ENCODE results near the gene PDE4A. TPM values are rescaled to one million over a fixed set of nuclear protein-coding genes. Genes with fewer than 3 reads are reported as not detected.

PDE4A gene
- total and polyA plus RNA-seq, 2 donors (not counting 3 experiments of a cell fraction or from before 2014, with no cell fraction given), result 3.8 to 10.0 TPM

DNA sequence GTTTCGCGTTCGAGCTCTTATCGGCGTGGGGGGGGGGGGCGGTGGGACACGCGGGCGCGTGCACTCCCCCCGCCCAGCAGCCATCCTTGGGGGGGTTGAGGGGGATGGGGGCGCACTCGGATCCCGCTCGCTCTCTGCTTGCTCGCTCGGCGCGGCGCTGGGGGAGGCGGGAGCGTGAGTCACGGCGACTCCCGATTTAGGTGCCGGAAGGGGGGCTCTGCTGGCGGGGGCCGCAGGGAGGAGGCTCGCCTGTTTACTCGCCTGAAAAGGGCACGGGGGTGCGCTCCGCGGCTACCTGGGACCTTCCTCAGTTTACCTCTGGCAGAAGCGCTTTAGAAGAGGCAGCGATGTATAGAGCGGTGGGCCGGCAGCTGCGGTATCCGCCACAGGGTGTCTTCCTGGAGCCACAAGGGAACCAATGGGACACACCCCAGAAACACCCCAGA lies 1.1 kb upstream of the PDE4A start:
- Histone ChIP-seq H3K27me3 (ENCODE audit: control insufficient read depth in 2 of 2, insufficient read depth in 2 of 2, low read length in 2 of 2) (peaks cover 46 to 51% of the 10 kb centered on the region in 2 experiments), H2AFZ (ENCODE audit: low read depth, low read length) (peak overlapping the region; percentile 8), H3K9me3 (replicated peaks; ENCODE audit: control insufficient read depth, insufficient read depth, low read length) (no peaks in the 10 kb centered on the region), H3K79me2 (ENCODE audit: control insufficient read depth, insufficient read depth, low read length) (no peaks in the 10 kb centered on the region), H3K4me2 (ENCODE audit: insufficient read depth, low read length) (no peak overlapping the region), H3K9me1 (replicated peaks; ENCODE audit: control insufficient read depth, extremely low read depth, insufficient read depth, low read length) (no peaks in the 10 kb centered on the region), H3K27ac (ENCODE audit: insufficient read depth, low read depth, low read length) (no peak overlapping the region), H4K20me1 (replicated peaks; ENCODE audit: control insufficient read depth, extremely low read depth, insufficient read depth, low read length) (no peaks in the 10 kb centered on the region), H3K36me3 (ENCODE audit: control insufficient read depth in 2 of 2, extremely low read depth in 1 of 2, insufficient read depth in 2 of 2, low read length in 2 of 2) (no peaks in the 10 kb centered on the region), H3K9ac (replicated peaks; ENCODE audit: extremely low read depth, insufficient read depth, low read length) (no peak overlapping the region), H3K4me1 (ENCODE audit: control insufficient read depth, extremely low read depth, insufficient read depth, low read length) (peaks cover 14% of the 10 kb centered on the region), H3K4me3 (replicated peaks in 1 of 3; ENCODE audit: insufficient read depth in 1 of 3, low read depth in 1 of 3, low read length in 3 of 3) (no peak overlapping the region)
- intact Hi-C loops (cut with micrococcal nuclease), result loop anchor here (5.0 kb wide), 1 partner anchor 148 kb away; the partner anchor contains the start of genes CDKN2D and KRI1
- BruUV-seq (replicated peaks), result no TSS peak
- CTCF ChIA-PET, result interaction anchor here (1.1 kb wide), 1 partner anchor 13 kb away, joined by 4 read pairs; no protein-coding TSS in a partner anchor
- TF ChIP-seq, protein P1, sequence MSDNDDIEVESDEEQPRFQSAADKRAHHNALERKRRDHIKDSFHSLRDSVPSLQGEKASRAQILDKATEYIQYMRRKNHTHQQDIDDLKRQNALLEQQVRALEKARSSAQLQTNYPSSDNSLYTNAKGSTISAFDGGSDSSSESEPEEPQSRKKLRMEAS (IDR thresholded peaks at IDR 0.05; ENCODE audit: insufficient read depth, insufficient read length), result no peak
- TF ChIP-seq EZH2 (IDR thresholded peaks at IDR 0.05; ENCODE audit: borderline replicate concordance, low read depth, low read length, severe bottlenecking) (no peak), MYC (IDR thresholded peaks at IDR 0.05; ENCODE audit: low read depth, low read length) (no peak), GATA2 (IDR thresholded peaks at IDR 0.05; ENCODE audit: insufficient read depth, insufficient read length, low read depth, low read length) (no peak), POLR2AphosphoS5 (IDR thresholded peaks at IDR 0.05; ENCODE audit: insufficient read depth, low read depth, low read length) (no peak)
- POLR2A ChIA-PET, result no interaction called here
- FAIRE-seq, result no peak
- dilution Hi-C loops (cut with MboI; ENCODE audit: extremely low pct_ligation_motif_present, low sequenced_read_pairs), result no loop called here
- DNase-seq (ENCODE audit: low read depth, low spot score), result no peak

DNA sequence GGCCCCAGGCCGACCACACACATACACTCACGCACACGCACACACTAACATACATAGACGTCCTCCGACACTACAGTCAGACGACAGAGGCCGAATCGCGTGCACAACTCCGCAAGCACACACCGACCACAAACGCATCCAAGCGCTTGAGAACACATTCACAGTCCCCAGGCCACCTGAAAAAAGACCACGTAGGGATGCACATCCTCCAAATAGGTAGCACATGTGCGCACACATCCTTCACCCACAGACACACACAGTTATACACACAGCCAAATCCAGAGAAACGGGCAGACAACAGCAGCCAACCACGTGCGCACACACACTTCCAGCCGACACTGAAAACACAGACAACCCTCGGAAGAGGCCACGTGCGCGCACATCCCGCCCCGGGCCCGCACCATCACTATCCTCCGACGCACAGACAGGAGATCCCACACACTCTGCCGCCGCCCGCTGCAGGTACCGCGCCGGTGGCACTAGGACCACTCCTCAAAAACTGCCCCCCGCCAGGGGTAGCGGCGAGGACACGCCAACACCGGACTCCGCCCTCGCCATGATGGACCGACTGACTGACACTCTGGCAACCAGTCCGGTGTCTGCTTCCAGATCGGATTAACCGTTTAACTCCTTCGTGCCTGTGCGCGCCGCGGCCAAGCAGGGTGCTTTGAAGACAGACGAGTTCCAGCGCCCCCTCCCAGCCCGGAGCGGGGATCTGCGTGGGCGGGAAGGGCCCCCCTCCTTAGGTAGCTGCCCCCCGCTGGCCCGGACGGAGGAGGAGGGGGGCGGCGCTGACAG lies 493 bp upstream of the PDE4A start:
- no peaks in the 10 kb centered on the region for H3K36me3 ChIP-seq (ENCODE audit: control insufficient read depth in 2 of 2, extremely low read depth in 1 of 2, insufficient read depth in 2 of 2, low read length in 2 of 2)
- FAIRE-seq, result no peak
- dilution Hi-C loops (cut with MboI; ENCODE audit: extremely low pct_ligation_motif_present, low sequenced_read_pairs), result no loop called here
- no peak overlapping the region for H3K9ac ChIP-seq (replicated peaks; ENCODE audit: extremely low read depth, insufficient read depth, low read length)
- ChIA-PET POLR2A (no interaction called here), CTCF (interaction anchor here (0.7 to 1.6 kb wide), 4 partner anchors 9 to 161 kb away, joined by 3 to 5 read pairs (median 4); no protein-coding TSS in a partner anchor)
- H3K9me1 ChIP-seq (replicated peaks; ENCODE audit: control insufficient read depth, extremely low read depth, insufficient read depth, low read length), result no peaks in the 10 kb centered on the region
- no peak overlapping the region for H3K4me2 ChIP-seq (ENCODE audit: insufficient read depth, low read length)
- DNase-seq (ENCODE audit: low read depth, low spot score), result no peak
- no peaks in the 10 kb centered on the region for H3K9me3 ChIP-seq (replicated peaks; ENCODE audit: control insufficient read depth, insufficient read depth, low read length)
- H4K20me1 ChIP-seq (replicated peaks; ENCODE audit: control insufficient read depth, extremely low read depth, insufficient read depth, low read length), result no peaks in the 10 kb centered on the region
- H3K27me3 ChIP-seq (ENCODE audit: control insufficient read depth in 2 of 2, insufficient read depth in 2 of 2, low read length in 2 of 2), result peaks cover 46 to 51% of the 10 kb centered on the region in 2 experiments
- no peaks in the 10 kb centered on the region for H3K79me2 ChIP-seq (ENCODE audit: control insufficient read depth, insufficient read depth, low read length)
- TF ChIP-seq, protein P1 (IDR thresholded peaks at IDR 0.05; ENCODE audit: insufficient read depth, insufficient read length), result peak; percentile 69
- TF ChIP-seq MYC (IDR thresholded peaks at IDR 0.05; ENCODE audit: low read depth, low read length) (no peak), JUN (IDR thresholded peaks at IDR 0.05; ENCODE audit: borderline replicate concordance, insufficient read depth, insufficient read length, low read depth) (no peak), EZH2 (IDR thresholded peaks at IDR 0.05; ENCODE audit: borderline replicate concordance, low read depth, low read length, severe bottlenecking) (peak; percentile 98), GATA2 (IDR thresholded peaks at IDR 0.05; ENCODE audit: insufficient read depth, insufficient read length, low read depth, low read length) (no peak), POLR2AphosphoS5 (IDR thresholded peaks at IDR 0.05; ENCODE audit: insufficient read depth, low read depth, low read length) (no peak), FOS (IDR thresholded peaks at IDR 0.05; ENCODE audit: borderline replicate concordance, insufficient read depth, low read length) (no peak), POLR2A (IDR thresholded peaks at IDR 0.05; ENCODE audit: low read depth, low read length) (no peak)
- TF ChIP-seq, protein P2, sequence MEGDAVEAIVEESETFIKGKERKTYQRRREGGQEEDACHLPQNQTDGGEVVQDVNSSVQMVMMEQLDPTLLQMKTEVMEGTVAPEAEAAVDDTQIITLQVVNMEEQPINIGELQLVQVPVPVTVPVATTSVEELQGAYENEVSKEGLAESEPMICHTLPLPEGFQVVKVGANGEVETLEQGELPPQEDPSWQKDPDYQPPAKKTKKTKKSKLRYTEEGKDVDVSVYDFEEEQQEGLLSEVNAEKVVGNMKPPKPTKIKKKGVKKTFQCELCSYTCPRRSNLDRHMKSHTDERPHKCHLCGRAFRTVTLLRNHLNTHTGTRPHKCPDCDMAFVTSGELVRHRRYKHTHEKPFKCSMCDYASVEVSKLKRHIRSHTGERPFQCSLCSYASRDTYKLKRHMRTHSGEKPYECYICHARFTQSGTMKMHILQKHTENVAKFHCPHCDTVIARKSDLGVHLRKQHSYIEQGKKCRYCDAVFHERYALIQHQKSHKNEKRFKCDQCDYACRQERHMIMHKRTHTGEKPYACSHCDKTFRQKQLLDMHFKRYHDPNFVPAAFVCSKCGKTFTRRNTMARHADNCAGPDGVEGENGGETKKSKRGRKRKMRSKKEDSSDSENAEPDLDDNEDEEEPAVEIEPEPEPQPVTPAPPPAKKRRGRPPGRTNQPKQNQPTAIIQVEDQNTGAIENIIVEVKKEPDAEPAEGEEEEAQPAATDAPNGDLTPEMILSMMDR (IDR thresholded peaks at IDR 0.05; ENCODE audit: extremely low read depth in 1 of 2, insufficient read depth in 1 of 2, low read depth in 1 of 2, low read length in 2 of 2), result no peak
- H3K27ac ChIP-seq (ENCODE audit: insufficient read depth, low read depth, low read length), result no peak overlapping the region
- H2AFZ ChIP-seq (ENCODE audit: low read depth, low read length), result peak overlapping the region; percentile 8
- BruUV-seq (replicated peaks), result no TSS peak
- peak overlapping the region in 1 of 3 experiments; percentile 14 for H3K4me3 ChIP-seq (replicated peaks in 1 of 3; ENCODE audit: insufficient read depth in 1 of 3, low read depth in 1 of 3, low read length in 3 of 3)
- intact Hi-C loops (cut with micrococcal nuclease), result loop anchor here (5.0 kb wide), 1 partner anchor 147 kb away; the partner anchor contains the start of genes CDKN2D and KRI1
- H3K4me1 ChIP-seq (ENCODE audit: control insufficient read depth, extremely low read depth, insufficient read depth, low read length), result peaks cover 18% of the 10 kb centered on the region

All from endothelial cell of umbilical vein (primary cell).